Spleen (tissue), 7 donors: ENCODE results near the gene PLA2G5.

Experiments used
- POLR2A ChIP-seq, 3 donors: fragments of 450-650 bp; IDR thresholded peaks; one replicate each; pipeline ENCODE4 v1.5.1; 2017; ENCODE audit warnings: antibody characterized with exemption in 3 of 3, mild to moderate bottlenecking in 1 of 3
- TF ChIP-seq, protein P1 (sequence below), 11 experiments: fragments of 200-600 bp in 7 of 11; fragments of 450-650 bp in 4 of 11; sonication (generic) in 4 of 11; IDR thresholded peaks in 8 of 11; conservative IDR thresholded peaks in 3 of 11; 1 replicate in 7 of 11; 2 replicates in 4 of 11; pipeline versions ENCODE4 v1.4.0 to v1.8.0; 2016 to 2021; ENCODE audit warnings: antibody characterized with exemption in 11 of 11, inconsistent platforms in 4 of 11, mild to moderate bottlenecking in 1 of 11
- donor health status: DM: no; HTN: no; CAD: no; lungs with moderate emphysema.
- donor health status: DM: no; HTN: no; CAD: no.
- donor health status: DM: no; HTN: no; CAD: no.

DNA sequence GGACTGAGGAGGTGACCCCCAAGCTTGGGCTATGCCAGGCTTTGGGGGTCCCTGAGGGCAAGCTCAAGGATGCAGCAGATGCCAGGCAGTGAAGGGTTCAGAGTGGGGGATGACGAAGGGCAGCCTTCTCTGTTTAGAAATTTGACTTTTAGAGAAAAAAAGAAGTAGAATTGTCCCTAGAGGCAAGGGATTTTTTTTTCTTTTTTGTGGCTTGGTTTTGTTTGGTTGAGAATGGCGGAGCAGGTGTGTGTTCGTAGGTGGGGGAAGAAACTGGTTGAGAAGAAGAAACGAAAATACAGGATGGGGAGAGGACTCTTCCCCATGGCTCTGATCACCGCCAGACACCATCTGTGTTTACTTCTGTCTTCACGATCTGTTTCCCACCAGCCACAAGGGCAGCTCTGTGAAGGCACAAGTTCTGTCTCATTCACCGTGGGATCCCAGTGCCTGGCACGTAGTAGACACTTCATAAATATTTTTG, 8.2 kb downstream of the PLA2G5 start:
- no peak for TF ChIP-seq POLR2A (IDR thresholded peaks at IDR 0.05)
- TF ChIP-seq, protein P1, sequence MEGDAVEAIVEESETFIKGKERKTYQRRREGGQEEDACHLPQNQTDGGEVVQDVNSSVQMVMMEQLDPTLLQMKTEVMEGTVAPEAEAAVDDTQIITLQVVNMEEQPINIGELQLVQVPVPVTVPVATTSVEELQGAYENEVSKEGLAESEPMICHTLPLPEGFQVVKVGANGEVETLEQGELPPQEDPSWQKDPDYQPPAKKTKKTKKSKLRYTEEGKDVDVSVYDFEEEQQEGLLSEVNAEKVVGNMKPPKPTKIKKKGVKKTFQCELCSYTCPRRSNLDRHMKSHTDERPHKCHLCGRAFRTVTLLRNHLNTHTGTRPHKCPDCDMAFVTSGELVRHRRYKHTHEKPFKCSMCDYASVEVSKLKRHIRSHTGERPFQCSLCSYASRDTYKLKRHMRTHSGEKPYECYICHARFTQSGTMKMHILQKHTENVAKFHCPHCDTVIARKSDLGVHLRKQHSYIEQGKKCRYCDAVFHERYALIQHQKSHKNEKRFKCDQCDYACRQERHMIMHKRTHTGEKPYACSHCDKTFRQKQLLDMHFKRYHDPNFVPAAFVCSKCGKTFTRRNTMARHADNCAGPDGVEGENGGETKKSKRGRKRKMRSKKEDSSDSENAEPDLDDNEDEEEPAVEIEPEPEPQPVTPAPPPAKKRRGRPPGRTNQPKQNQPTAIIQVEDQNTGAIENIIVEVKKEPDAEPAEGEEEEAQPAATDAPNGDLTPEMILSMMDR (IDR thresholded peaks at IDR 0.05 in 8 of 11, conservative IDR thresholded peaks at IDR 0.05 in 3 of 11), result no peak
